HG03469 (cell line): ENCODE data around the gene CA7.

Experiments
- ATAC-seq: cut with Tn5 transposase; IDR thresholded peaks from one replicate; pipeline ENCODE4 v1.9.1; 2021; ENCODE audit warnings: mild to moderate bottlenecking, moderate library complexity, moderate number of reproducible peaks; ENCODE audit not compliant: unreplicated experiment

CA7 gene

GRCh38 chr16:66844342-66845079 lies at the start of gene CA7:
CA7 (plus strand) TSS chr16:66844414; CDS start chr16:66844488, 74 bp downstream.
- no peak for ATAC-seq

DNA sequence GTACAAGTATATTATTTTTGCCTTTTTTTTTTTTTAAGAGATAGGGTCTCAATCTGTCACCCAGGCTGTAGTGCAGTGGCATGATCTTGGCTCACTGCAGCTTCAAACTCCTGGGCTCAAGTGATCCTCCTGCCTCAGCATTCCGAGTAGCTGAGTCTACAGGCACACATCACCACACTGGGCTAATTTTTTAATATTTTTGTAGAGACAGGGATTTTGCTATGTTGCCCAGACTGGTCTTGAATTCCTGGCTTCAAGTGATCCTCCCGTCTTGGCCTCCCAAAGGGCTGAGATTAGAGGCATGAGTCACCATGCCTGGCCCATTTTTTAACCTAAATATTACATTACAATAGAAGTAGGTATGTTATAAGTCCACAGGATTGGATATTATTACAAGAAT lies 46.1 kb upstream of the CA7 start:
- ATAC-seq: no peak

DNA sequence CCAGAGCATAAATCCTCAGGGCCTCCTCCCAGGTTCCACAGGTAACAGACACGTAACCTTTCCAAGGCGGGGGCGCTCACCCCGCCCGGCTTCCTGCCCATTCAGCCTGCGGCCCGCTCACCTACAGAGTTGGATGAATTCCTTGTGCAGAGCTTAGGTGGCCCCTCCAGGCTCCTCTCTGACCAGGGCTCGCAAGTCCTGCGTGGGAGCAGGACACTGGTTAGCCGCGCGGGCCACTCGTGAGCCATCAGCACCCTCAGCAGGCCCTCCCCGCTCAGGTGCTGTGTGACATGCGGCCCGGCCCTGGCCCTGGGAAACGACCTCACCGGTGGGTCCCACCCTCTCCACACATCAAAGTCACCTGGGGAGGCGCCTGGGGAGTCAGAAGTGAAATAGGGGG lies 43.4 kb upstream of the CA7 start:
- no peak for ATAC-seq

DNA sequence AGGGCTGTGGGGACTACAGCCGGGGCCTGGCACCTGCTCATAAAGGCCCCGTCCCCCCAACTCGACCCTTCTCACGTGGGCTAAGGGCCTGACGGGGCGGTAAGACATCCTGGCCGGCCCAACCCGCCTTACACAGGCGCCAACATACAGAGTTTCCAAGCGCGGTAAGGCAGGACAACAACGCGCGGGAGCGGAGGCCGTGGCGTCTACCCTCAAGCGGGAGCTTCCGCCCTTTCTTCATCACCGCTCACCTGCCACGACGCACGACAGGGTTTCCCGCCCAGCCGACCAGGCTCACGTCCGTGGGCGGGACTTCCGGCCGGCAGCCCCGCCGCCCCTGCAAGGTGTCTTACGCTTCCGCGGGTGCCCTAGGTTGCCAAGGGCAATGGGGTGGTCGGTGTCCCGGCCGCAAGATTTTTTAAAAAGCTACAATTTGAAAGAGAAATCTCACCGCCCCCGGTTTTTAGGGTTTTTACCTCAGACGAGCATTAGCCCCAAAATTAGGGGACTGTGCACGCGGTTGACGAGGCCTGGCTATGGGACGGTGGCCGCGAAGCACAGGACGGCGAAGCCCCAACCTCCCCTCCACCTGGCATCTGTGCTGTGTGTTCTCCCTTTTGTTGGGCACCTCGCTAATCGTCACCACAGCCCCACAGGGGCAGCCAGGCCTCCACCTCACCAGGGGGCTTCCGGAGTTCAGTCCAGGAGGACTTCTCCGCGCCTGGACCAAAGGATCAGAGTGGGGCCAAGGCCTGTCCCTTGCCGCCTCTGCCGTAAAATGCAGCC lies 42.7 kb upstream of the CA7 start, which contains the start of gene TERB1:
Gene TERB1 (minus strand): TSS at position 265 of the 786 bp plus-strand sequence. CDS start 4,786 bp downstream, outside the sequence.
- no peak for ATAC-seq

- ATAC-seq: no peak
Observed at GRCh38 chr16:66802159-66802558, 42.1 kb upstream of the CA7 start.

GRCh38 chr16:66809765-66810164 lies 34.4 kb upstream of the CA7 start:
- ATAC-seq: no peak

- ATAC-seq: no peak
Observed at GRCh38 chr16:66810391-66810790, 33.8 kb upstream of the CA7 start.

- ATAC-seq: no peak
Observed at GRCh38 chr16:66811043-66811442, 33.2 kb upstream of the CA7 start.

GRCh38 chr16:66814734-66815133 lies 29.5 kb upstream of the CA7 start:
- no peak for ATAC-seq

- no peak for ATAC-seq
Observed at GRCh38 chr16:66824006-66824405, 20.2 kb upstream of the CA7 start.

DNA sequence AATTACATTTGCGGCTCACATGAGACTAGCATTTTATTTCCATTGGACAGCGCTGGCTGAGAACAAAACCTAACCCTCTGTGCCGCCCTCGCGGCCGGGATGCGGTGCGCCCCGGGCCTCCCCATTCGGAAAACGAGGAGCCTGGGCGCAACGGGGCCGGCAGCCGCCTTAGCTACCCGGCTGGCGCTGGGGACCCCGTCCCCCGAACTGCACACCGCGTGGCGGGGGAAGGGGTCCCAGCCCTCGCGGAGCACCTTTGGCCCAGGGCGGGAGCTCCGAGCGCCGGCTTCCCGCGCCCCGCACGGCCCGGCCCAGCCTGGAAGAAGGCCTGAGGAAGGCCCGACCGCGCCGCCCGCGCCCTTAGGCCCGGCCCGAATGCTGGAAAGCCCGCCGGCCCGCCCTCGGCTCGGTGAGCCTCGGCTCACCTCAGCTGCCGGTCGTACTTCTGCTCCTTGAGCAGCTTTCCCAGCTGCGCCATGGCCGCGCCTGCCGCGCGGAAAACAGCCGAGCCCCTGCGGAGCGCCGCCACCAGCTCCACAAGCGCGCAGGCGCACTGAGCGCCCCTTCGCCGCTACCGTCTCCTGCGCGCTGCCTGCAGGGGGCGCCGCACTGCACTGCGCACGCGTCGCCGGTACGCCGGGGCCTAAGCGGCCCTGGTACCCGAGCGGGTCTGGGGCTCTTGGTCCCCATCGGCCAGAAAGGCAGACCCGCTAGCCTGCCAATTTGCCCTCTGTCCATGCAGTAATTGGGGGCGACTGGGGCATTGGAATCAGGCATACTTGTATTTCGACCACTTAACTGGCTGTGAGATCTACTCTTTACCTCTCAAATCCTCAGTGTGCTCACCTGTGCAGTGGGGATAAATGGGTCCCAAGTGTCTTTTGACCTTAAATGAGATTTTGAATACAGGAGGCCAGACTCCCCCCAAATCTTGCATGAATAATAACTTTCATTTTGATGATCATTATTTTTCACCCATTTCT lies 13.5 kb upstream of the CA7 start, which contains the start of gene NAE1:
Gene NAE1 (minus strand): TSS at position 555 of the 983 bp plus-strand sequence. CDS start 77 bp downstream, at position 478.
- ATAC-seq: peak; percentile 88

DNA sequence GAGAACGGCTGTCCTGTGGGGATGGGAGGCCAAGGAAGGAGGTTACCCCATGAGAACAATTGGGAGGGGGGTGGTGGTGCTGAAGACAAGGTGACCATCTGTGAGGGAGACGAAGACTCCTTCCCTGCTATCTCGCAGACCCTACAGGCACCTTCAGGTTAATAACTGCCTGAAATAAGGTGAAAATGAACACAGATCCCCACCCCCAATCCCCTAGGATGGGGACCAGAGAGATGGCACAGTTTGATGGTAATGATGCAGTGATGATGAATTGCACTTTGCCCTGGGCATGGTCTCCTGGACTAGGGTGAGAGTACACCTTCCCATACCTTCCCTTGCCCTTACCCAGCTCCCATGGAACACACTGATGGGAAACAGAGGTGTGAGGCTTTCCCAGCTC lies 12.0 kb upstream of the CA7 start:
- ATAC-seq: no peak

GRCh38 chr16:66832661-66833305 lies 11.4 kb upstream of the CA7 start:
- ATAC-seq: no peak

DNA sequence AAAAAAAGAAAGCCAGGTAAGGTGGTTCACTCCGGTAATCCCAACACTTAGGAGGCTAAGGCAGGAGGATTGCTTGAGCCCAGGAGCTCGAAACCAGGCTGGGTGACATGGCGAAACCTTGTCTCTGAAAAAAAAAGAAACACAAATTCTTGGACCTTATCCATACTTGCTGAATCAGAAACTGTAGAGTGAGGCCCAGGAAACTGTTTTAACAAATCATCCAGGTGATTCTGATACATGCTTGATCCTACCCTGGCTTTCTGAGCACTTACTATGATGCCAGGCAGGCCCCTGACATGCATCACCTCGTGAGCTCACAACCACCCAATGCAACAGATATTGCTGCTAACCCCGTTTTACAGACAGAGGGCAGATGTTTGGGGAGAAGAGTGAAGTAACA lies 9.5 kb upstream of the CA7 start:
- ATAC-seq: no peak

DNA sequence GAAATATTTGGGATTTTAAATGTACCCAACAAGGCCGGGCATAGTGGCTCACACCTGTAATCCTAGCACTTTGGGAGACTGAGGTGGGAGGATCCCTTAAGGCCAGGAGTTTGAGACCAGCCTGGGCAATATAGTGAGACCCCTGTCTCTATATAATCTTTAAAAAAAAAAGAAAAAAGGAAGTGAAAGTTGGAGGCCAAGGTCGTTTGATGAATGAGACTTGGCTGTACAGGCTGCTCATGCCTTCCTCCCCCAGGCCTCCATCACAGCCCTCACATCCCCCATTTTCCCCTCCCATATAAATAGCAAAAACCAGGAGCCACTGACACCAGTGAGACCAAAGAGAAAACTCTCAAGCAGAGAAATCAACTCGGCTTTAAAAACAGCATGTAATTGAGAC lies 3.3 kb upstream of the CA7 start:
- ATAC-seq: no peak

DNA sequence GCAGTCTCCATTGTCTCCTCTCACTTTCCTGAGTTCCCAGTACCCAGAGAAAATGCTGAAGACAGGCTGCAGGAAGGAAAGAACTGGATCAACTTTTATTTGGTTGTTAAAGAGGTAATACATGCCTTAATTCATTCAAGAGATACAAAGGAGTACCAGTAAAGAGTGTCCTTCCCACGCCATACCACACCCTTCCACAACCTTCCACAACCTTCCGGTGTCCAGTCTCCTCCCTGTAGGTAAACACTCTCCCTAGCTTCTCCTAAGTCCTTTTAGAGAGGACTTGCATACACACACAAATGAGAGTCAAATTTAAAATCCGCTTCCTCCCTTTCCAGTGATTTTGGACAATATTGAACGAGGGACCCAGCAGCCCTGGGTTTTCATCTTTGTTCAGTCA lies 2.8 kb upstream of the CA7 start:
- ATAC-seq: no peak

DNA sequence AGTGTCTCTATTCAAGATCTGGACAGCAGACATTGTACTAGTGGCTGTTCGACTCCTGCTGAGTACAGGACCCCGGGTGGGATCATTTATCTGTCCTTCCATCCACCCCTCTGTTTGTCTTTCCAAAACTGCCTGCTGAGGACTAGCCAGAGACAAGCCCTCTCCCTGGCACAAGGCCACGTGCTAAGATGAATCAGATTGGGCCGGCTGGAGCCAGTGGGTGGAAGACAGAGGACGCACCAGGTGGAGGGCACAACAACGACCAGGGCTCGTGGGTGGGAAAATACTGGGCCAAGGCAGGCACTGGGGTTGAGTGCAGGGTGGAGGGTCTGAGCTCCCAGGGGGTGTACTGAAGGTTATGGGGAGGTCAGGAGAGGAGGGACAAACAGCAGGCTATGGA lies 1.4 kb upstream of the CA7 start:
- no peak for ATAC-seq

DNA sequence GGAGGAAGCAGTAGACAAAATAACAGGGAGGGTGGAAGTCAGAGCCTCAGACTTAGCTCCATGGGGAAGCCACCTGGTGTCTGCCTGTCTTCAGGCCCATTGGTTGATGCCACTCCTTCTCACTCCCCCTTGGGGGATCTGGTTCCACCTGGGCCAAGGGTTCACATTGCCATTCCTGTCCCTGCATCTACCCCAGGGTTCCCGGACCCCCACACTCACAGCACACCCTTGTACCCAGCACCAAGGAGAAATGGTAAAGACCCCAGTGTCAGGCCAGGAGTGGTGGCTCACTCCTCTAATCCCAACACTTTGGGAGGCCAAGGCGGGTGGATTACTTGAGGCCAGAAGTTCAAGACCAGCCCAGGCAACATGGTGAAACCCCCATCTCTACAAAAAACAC lies 1.0 kb upstream of the CA7 start:
- no peak for ATAC-seq

DNA sequence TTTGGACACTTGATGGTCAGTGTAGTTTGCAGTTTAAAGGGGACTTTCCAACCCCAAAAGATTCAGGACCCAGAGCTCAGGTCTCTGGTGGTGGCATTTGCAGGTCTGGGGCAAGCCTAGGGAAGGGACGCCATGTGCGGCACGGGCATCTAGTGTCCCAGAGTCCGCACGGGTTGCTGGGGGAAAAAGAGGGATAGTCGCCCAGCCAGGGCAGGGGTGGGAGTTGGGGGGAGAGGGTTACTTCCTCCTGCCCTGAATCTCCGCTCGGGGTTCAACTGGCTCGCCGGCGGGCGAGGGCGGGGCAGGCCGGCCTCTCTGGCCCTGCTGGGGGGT lies 239 bp upstream of the CA7 start:
- no peak for ATAC-seq

DNA sequence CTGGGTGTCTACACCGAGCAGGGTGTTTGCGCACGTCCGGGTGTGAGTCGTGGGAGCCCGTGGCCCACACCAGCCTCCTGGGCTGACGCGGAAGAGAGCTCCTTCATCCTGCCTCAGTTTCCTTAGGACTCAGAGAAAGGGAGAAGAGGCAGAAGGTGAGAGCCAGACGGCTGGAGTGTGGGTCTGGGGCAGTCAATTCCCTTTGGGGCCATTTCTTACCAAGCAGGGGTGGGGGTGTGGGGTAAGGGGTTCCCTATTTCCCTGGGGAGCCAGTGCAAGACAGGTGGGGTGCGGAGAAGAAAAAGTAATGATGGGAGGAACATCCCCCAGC lies 831 bp downstream of the CA7 start:
- no peak for ATAC-seq

DNA sequence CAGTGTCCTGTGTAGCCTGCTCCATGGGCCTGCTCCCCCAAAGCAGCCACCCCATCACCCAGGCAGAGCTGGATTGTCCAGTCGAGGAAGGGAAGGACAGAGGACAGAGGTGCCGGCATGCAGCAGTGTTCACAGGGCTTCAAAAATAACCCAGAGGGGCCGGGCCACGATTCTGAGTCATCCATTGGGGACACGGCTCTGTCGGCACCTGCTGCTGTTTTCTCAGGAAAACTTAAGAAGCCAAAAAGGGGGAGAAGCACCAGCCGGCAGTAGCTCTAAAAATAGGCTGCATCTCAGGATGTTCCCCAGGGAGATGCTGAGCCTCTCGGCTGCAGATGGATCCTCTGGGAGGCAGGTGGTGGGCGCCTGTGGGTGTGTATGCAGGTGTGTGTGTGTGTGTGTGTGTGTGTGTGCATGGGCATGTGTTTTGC lies 1.6 kb downstream of the CA7 start:
- no peak for ATAC-seq
